GM20000 (cell line): ENCODE results near the gene NWD2.
A peak's percentile ranks its signal among the peaks of the same experiment; 100 is the strongest.

Experiments used
- DNase-seq: peaks from one replicate; pipeline ENCODE4 v3.0.0; 2012; ENCODE audit warnings: low spot score
- CTCF ChIP-seq: IDR thresholded peaks from 2 replicates; pipeline ENCODE4 v1.5.1; 2012; ENCODE audit warnings: mild to moderate bottlenecking, control low read depth; ENCODE audit errors: extremely low read depth, missing control alignments

NWD2 gene

DNA sequence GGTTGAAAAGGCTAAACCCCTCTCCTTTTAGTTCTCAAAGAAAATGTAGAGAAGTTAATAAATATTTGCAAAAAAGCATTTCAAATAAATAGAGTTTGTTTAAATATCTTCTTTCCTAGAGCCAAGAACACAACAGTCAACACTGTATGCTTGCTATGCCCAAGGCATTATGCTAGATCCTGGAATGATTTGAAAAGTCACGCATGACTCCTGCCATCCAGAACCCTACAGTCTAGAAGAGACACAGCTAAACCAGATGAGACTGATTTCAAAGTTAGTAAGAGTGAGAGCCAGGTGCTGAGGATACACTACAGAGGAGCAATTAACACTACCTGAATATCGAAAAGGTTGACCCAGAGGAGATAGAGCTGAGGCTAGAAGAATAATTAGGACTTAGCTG is 205.8 kb downstream of the NWD2 start:
- no peak for DNase-seq
- no peak for TF ChIP-seq CTCF

- no peak for TF ChIP-seq CTCF
- DNase-seq = no peak
Measured at GRCh38 chr4:37450911-37451310, 206.4 kb downstream of the NWD2 start.

DNA sequence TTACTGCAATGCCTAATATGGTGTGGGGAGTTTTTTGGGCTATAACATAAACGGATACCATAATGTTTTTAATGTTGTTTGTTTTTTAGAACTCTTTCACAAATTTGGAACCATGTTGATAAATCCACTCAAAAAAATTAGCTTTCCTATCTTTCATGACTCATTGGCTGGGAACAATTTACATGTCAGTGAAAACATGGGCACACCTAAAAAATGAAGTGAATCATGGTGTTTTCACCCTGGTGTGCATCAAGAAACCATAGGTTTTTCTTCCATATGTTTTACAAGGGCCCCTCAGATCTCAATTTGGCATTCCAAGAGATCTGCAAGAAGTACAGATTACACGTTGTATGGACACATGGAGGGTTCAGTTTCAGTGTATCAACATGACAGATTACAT is 207.1 kb downstream of the NWD2 start:
- TF ChIP-seq CTCF = no peak
- no peak for DNase-seq

DNA sequence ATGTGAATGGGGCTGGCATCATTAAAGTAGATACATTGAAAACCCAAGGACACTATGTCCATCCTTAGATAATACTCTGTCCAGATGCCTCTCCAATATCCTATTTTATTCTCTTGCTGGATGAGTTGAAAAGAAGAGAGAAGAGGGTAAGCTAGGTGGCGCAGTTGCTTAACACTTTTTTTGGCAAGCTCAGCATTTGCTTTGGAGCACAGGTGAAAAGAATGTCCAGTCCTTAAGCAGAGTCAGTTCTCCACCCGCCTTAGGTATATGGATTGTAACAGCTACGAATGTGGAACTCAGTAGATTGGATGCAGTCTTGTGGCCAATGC is 208.4 kb downstream of the NWD2 start:
- DNase-seq = peak; percentile 78
- TF ChIP-seq CTCF = peak; percentile 29

DNA sequence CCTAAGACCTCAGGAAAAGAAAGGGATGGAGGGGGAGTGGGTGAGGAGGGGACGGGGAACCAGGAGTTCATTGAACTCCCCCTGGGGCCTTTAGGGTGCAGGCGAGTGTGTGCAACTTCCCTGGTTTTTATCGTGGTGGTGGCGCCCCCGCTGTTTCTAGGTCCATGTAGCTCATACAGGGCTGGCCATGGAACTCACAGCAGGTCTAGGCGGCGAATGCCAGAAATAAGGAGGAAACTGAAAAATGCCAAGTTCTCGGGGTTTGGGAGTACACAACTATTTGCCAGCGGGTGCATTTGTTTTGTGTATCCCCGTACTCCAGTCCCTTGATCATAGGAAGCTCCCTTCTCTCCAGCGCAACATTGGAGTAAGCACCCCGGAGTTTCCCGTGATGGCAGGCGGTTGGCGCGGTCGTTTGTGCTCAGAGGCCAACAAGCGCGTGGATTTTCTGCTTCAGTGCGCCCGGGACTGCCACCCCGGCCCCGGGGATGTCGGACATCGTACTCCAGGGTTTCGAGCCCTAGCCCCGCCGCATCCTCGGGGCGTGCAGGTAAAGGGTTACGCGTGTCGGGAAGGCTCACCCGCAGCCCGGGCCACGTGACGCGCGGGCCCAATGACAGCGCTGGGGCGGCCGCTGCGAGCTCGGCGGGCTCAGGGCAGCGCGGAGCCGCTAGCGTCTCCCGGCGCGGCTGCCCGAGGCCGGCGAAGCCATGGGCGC is 208.9 kb downstream of the NWD2 start:
- peak; percentile 65 for DNase-seq
- no peak for TF ChIP-seq CTCF

GRCh38 chr4:37453999-37454800 is 209.7 kb downstream of the NWD2 start:
- no peak for TF ChIP-seq CTCF
- peak; percentile 17 for DNase-seq

DNA sequence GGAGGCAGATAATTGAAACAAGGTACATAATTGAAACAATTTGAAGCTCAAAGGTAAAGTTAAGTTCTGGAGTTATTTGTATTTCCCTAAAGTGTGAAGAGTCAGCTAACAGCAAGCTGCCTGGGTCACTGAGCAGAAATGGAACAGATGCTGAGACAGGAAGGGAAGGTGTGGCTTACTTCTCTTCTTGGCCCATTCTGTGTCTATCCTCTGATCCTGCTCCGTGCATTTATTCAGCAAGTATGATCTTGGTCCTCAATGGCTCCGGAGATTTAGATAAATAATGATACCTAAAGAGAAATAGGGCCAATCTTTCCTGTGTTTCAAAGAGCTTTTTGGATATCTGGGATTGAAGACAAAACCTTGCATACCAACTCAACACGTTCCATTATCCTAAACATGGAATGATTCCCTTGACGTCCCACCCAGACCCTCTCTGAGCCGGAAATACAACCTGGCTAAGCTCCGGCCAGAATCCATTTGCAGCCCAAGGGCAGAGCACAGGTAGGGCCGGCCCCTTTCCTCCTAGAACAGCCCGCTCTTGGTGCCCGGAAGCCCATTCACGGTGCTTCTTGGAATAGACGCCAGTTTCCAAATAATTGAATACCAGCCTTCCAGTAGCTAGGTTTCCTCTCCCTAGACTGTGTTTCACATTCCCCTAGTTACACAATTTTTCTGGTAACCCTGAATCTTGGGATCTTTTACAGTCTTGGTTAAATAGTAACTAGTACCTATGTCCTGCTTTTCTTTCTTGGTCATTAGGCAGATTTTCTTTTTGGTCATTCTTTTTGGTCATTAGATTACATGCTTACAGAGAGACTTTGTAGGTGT is 211.0 kb downstream of the NWD2 start:
- no peak for TF ChIP-seq CTCF
- no peak for DNase-seq
